Tibial artery (tissue), 4 donors: ENCODE data around the gene SLAMF7.

Experiments
- DNase-seq, 2 donors: peaks; one replicate each; pipeline ENCODE4 v3.0.0-alpha.2; 2019
- H3K27ac ChIP-seq, 2 donors: fragments of 200-600 bp; sonication (generic) in 1 of 2; 1 replicate in 1 of 2; 2 replicates in 1 of 2; pipeline ENCODE4 v1.5.1; 2018 to 2019; ENCODE audit warnings: mild to moderate bottlenecking in 1 of 2
- H3K27me3 ChIP-seq, 2 donors: fragments of 200-600 bp; sonication (generic) in 1 of 2; one replicate each; pipeline versions ENCODE4 v1.5.1 to v1.6.0; 2016 to 2019
- H3K36me3 ChIP-seq, 3 donors: fragments of 200-600 bp; sonication (generic) in 2 of 3; one replicate each; pipeline ENCODE4 v1.5.1; 2016 to 2019; ENCODE audit warnings: mild to moderate bottlenecking in 2 of 3
- H3K4me1 ChIP-seq, 4 donors: fragments of 200-600 bp; sonication (generic) in 2 of 4; 1 replicate in 3 of 4; 2 replicates in 1 of 4; pipeline ENCODE4 v1.5.1; 2016 to 2019
- H3K4me3 ChIP-seq, 2 donors: fragments of 200-600 bp; sonication (generic) in 1 of 2; 1 replicate in 1 of 2; 2 replicates in 1 of 2; pipeline ENCODE4 v1.5.1; 2018 to 2019; ENCODE audit warnings: mild to moderate bottlenecking in 2 of 2
- H3K9me3 ChIP-seq, 3 donors: fragments of 200-600 bp; sonication (generic) in 1 of 3; one replicate each; pipeline ENCODE4 v1.5.1; 2016 to 2019
- CTCF ChIP-seq, 2 experiments: fragments of 200-600 bp in 1 of 2; fragments of 450-650 bp in 1 of 2; IDR thresholded peaks; one replicate each; pipeline ENCODE4 v1.5.1; 2017 to 2019; ENCODE audit warnings: antibody characterized with exemption in 2 of 2, mild to moderate bottlenecking in 1 of 2, moderate library complexity in 1 of 2
- intact Hi-C: fragments of 100-400 bp; cut with DNase I; formaldehyde crosslinking; loops from one replicate; pipeline ENCODE4 v1.15.0; 2023; ENCODE audit warnings: low total_unique reads

The SLAMF7 gene

GRCh38 chr1:160789051-160789701 is 50.1 kb downstream of the SLAMF7 start:
- Histone ChIP-seq H3K4me3 (no peak overlapping the region), H3K4me1 (no peaks in the 10 kb centered on the region), H3K27me3 (no peaks in the 10 kb centered on the region), H3K9me3 (no peaks in the 10 kb centered on the region), H3K27ac (no peak overlapping the region), H3K36me3 (no peaks in the 10 kb centered on the region)
- TF ChIP-seq CTCF (IDR thresholded peaks at IDR 0.05), result no peak
- intact Hi-C loops, result no loop called here
- no peak for DNase-seq

DNA sequence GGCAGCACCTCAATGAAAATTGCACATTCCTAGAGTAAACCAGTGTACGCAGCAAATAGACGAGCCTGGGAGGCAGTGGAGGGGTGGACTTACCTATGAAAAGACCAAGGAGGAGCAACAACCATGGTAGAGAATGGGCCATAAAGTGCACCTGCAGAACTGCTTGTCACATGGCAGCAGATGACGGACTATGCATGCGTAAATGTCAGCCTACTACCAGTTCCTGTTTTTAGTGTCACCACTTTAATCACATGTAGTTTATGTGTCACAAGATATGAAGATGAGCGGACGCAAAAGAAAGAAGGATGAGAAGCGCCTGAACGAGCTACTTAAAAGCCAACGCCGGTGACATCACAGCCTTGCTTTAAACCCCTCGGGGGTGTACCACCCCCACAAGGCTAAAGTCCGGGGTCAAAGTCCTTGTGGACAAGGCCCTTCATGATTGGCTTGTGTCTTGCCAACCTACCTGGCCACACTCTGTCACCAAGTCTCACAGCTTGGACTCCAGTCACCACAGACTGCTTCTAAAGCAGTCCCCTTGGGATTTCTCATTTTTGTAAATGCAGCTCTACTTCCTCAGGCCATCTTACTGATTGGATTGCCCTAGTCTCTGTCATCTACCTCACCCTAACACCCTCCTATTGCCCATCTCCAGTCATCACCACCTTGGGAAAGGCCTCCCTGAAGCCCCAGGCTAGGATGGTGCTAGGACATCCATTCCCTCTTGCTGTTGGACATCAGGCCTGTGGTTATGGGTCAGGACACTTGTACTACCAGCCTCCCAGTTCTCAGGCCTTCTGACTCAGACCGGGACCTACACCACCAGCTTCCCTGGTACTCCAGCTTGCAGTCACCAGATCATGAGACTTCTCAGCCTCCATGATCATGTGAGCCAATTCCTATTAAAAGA is 50.9 kb downstream of the SLAMF7 start:
- DNase-seq, result no peak

DNA sequence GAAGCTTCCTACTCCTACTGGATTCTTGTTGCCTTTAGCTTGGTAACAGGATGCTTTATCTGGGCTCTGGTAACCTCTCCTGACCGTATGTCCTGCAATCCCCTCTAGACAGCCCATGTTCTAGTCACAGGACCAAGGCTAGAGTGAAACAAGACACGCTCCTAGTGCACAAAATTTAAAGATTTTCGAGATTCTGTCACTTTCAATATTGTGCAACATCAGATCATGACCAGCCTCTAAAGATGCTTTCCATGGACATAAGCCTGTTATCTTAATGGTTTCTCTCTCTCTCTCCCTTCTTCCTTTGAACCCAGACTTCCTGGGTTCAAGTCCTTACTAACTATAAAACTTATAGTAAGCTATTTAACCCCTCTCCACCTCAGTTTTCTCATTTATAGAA is 55.3 kb downstream of the SLAMF7 start:
- DNase-seq, result no peak
- intact Hi-C loops, result no loop called here
- H3K4me3 ChIP-seq, result no peak overlapping the region
- H3K36me3 ChIP-seq, result no peaks in the 10 kb centered on the region
- TF ChIP-seq CTCF (IDR thresholded peaks at IDR 0.05), result no peak
- no peaks in the 10 kb centered on the region for H3K27me3 ChIP-seq
- no peaks in the 10 kb centered on the region for H3K9me3 ChIP-seq
- no peaks in the 10 kb centered on the region for H3K4me1 ChIP-seq
- H3K27ac ChIP-seq, result no peak overlapping the region

More for the DNA sequence above, 50.9 kb downstream of the SLAMF7 start:
- H3K27ac ChIP-seq, result no peak overlapping the region
- H3K9me3 ChIP-seq, result no peaks in the 10 kb centered on the region
- no peaks in the 10 kb centered on the region for H3K36me3 ChIP-seq
- no peak overlapping the region for H3K4me3 ChIP-seq
- no peaks in the 10 kb centered on the region for H3K4me1 ChIP-seq
- intact Hi-C loops, result no loop called here
- no peaks in the 10 kb centered on the region for H3K27me3 ChIP-seq
- TF ChIP-seq CTCF (IDR thresholded peaks at IDR 0.05), result no peak

- TF ChIP-seq CTCF (IDR thresholded peaks at IDR 0.05), result no peak
- H3K27me3 ChIP-seq, result no peaks in the 10 kb centered on the region
- H3K36me3 ChIP-seq, result no peaks in the 10 kb centered on the region
- no peak within 1 kb of the TSS for H3K4me3 ChIP-seq
- no peak for DNase-seq
- no peaks in the 10 kb centered on the region for H3K4me1 ChIP-seq
- H3K27ac ChIP-seq, result no peak within 1 kb of the TSS
- intact Hi-C loops, result no loop called here
- no peaks in the 10 kb centered on the region for H3K9me3 ChIP-seq
Observed at GRCh38 chr1:160795951-160796383, 56.9 kb downstream of the SLAMF7 start, which contains the start of gene LY9. LY9 (plus strand) TSS chr1:160796174; CDS start chr1:160796188, 14 bp downstream.

DNA sequence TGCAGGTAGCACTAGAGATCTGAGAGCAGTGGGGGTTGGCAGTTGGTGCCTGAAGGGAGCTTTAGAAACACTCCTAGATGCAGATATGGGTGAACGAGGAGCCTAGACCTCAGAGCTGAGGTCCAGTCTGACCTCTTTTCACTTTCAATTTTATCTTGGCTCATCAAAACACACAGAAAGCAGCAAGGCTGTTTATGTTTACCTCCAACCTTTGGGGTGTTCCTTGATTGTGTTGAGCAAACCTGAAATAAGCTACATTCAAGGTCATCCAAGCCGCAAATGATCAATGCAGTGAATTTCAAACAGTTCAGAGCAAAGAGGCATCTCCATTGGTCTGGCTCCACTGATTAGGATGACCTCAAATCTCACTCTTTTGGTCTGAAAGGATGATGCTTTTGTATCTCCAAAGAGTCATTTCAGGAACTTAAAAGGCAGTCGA is 58.2 kb downstream of the SLAMF7 start:
- Histone ChIP-seq H3K36me3 (no peaks in the 10 kb centered on the region), H3K4me1 (no peaks in the 10 kb centered on the region), H3K9me3 (peaks cover 0 to 6% (median 0%) of the 10 kb centered on the region in 3 donors), H3K27ac (no peak overlapping the region), H3K27me3 (no peaks in the 10 kb centered on the region), H3K4me3 (no peak overlapping the region)
- TF ChIP-seq CTCF (IDR thresholded peaks at IDR 0.05), result no peak
- DNase-seq, result no peak
- intact Hi-C loops, result no loop called here
